A549 (cell line): ENCODE results near the gene YIPF1.

ENCODE experiments used
- CHD2 ChIP-seq: fragments of 150-350 bp; IDR thresholded peaks from 2 replicates; pipeline ENCODE4 v1.6.1; 2014; ENCODE audit warnings: low read length; ENCODE audit not compliant: partially characterized antibody
- GATA3 ChIP-seq: IDR thresholded peaks from 2 replicates; pipeline ENCODE4 v1.6.1; 2012; ENCODE audit warnings: borderline replicate concordance
- JUNB ChIP-seq: fragments of >200 bp; sonication (Bioruptor Twin); formaldehyde crosslinking; IDR thresholded peaks from 2 replicates; pipeline ENCODE4 v1.6.1; 2016
- POLR2A ChIP-seq: IDR thresholded peaks from 2 replicates; pipeline ENCODE4 v1.6.1; 2012; ENCODE audit warnings: mild to moderate bottlenecking, low read length
- TF ChIP-seq, protein P1 (sequence below): fragments of >200 bp; sonication (Bioruptor Twin); formaldehyde crosslinking; IDR thresholded peaks from 3 replicates; pipeline ENCODE4 v1.5.1; 2016

DNA sequence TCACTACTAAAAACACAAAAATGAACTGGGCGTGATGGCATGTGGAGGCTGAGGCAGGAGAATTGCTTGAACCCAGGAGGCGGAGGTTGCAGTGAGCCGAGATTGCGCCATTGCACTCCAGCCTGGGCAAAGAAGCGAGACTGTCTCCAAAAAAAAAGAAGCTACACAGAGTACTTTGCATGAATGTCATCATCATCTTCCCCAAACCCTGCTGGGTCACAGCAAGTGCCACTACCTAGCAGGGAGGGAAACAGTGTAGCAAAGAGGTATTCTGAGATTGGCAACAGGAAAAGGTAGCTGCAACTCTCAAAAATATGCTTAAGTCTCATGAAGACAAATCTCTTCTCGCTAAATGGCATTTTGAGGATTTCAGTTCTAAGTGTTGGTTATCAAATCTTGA lies 64.3 kb downstream of the YIPF1 start:
- TF ChIP-seq GATA3: no peak
- TF ChIP-seq, protein P1, sequence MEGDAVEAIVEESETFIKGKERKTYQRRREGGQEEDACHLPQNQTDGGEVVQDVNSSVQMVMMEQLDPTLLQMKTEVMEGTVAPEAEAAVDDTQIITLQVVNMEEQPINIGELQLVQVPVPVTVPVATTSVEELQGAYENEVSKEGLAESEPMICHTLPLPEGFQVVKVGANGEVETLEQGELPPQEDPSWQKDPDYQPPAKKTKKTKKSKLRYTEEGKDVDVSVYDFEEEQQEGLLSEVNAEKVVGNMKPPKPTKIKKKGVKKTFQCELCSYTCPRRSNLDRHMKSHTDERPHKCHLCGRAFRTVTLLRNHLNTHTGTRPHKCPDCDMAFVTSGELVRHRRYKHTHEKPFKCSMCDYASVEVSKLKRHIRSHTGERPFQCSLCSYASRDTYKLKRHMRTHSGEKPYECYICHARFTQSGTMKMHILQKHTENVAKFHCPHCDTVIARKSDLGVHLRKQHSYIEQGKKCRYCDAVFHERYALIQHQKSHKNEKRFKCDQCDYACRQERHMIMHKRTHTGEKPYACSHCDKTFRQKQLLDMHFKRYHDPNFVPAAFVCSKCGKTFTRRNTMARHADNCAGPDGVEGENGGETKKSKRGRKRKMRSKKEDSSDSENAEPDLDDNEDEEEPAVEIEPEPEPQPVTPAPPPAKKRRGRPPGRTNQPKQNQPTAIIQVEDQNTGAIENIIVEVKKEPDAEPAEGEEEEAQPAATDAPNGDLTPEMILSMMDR: no peak
- no peak for TF ChIP-seq JUNB
- no peak for TF ChIP-seq POLR2A
- TF ChIP-seq CHD2: no peak
